Lung microvascular endothelial cell (primary cell): ENCODE data around the gene MFSD2A. TPM values are rescaled to one million over a fixed set of nuclear protein-coding genes. Genes with fewer than 3 reads are reported as not detected.
"Not testable (repeated sequence)": the region's sequence is repeated elsewhere in the genome, so short reads cannot be mapped to it uniquely, and the experiment has no call there.

Experiments
- DNase-seq, 2 donors: peaks; one replicate each; pipeline versions ENCODE4 v3.0.0 to v3.0.0-alpha.2; 2010; ENCODE audit warnings: low read depth in 2 of 2
- total RNA-seq: library from RNA; depleted of rRNA; stranded (reverse); fragments of >200 nt; gene quantifications from 2 replicates; pipeline ENCODE4 v1.2.1, GENCODE V29; 2014

Gene MFSD2A
- total RNA-seq = under 0.01 and 0.44 TPM in 2 replicates

GRCh38 chr1:39954870-39955546, at the start of gene MFSD2A:
Gene MFSD2A (plus strand): TSS chr1:39955145. CDS start chr1:39955293, 148 bp downstream.
- DNase-seq = peak; percentile 86 to 89

- no peak for DNase-seq
Measured at GRCh38 chr1:39905172-39905571, 49.8 kb upstream of the MFSD2A start.

GRCh38 chr1:39907528-39908453, 47.2 kb upstream of the MFSD2A start:
- no peak for DNase-seq

- DNase-seq = no peak
Measured at GRCh38 chr1:39908534-39908933, 46.4 kb upstream of the MFSD2A start.

GRCh38 chr1:39910263-39910662, 44.7 kb upstream of the MFSD2A start:
- no peak for DNase-seq

- not testable (repeated sequence) for DNase-seq
Measured at GRCh38 chr1:39913136-39913535, 41.8 kb upstream of the MFSD2A start.

GRCh38 chr1:39915499-39916129, 39.3 kb upstream of the MFSD2A start:
- no peak for DNase-seq

- DNase-seq = no peak
Measured at GRCh38 chr1:39917825-39918224, 37.1 kb upstream of the MFSD2A start.

GRCh38 chr1:39919545-39919944, 35.4 kb upstream of the MFSD2A start:
- DNase-seq = peak; percentile 51 to 65

GRCh38 chr1:39922251-39922688, 32.7 kb upstream of the MFSD2A start:
- peak in 1 of 2 donors; percentile 17 for DNase-seq

GRCh38 chr1:39925721-39926342, 29.1 kb upstream of the MFSD2A start:
- DNase-seq = no peak

GRCh38 chr1:39926343-39926793, 28.6 kb upstream of the MFSD2A start:
- peak in 1 of 2 donors; percentile 34 for DNase-seq

- no peak for DNase-seq
Measured at GRCh38 chr1:39926820-39927219, 28.1 kb upstream of the MFSD2A start.

- DNase-seq = peak in 1 of 2 donors; percentile 13
Measured at GRCh38 chr1:39927538-39927937, 27.4 kb upstream of the MFSD2A start.

GRCh38 chr1:39928809-39929587, 25.9 kb upstream of the MFSD2A start:
- no peak for DNase-seq

- DNase-seq = peak in 1 of 2 donors; percentile 17
Measured at GRCh38 chr1:39933956-39934941, 20.7 kb upstream of the MFSD2A start.

GRCh38 chr1:39936724-39937491, 18.0 kb upstream of the MFSD2A start:
- DNase-seq = no peak

- no peak for DNase-seq
Measured at GRCh38 chr1:39938856-39939255, 16.1 kb upstream of the MFSD2A start.

GRCh38 chr1:39940253-39940652, 14.7 kb upstream of the MFSD2A start:
- no peak for DNase-seq
